NCI-H510A (cell line): Measurements from ENCODE around the gene NNT.
"Not testable (repeated sequence)": the region's sequence is repeated elsewhere in the genome, so short reads cannot be mapped to it uniquely, and the experiment has no call there.

ENCODE experiments used
- DNase-seq: peaks from one replicate; lab custom pipeline; 2025; lab: John Stamatoyannopoulos, UW

Gene NNT

DNA sequence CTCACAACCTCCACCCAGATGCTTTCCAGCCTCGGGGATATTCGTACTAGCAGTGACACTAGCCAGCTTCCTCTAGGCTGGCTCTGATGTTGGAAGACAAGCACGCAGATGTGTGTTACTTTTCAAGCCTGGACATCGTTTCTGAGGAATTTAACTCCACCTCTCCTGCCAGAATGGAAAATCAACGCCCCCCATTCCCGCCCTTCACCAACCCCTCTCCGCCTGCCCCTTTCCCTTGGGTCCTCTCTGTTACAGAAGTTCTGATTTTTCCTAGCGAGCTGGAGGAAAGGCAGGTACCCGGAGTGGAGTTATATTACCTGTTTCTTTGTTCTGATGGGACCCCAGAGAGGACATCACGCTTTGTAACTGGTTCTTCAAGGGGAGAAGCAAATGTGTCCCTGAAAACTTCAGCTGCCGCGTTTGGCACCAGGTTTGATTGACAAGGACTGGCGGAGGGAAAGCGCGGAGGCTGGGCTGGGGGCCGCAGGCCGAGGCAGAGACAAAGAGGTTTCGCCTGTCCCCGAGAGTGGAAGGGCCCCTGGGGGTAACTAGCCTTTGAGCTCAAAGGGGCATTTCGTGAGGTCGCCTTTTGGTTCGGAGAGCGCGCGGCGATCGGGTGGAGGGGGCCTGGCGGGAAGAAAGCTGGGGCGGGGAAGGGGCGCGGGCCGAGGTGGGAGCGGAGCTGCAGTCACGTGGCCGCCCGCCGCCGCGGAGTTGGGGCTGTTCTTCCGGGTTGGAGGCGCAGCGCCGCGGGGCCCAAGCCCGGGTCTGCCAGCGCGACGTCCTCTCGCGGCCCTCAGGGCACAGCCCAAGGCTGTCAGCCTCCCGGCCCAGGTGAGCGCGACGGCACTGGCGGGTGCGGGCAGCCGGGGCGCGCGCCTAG is at the start of gene NNT:
Gene NNT (plus strand): TSS at position 720 of the 883 bp plus-strand sequence. CDS start 6,016 bp downstream, outside the sequence.
- peak; percentile 70 for DNase-seq

DNA sequence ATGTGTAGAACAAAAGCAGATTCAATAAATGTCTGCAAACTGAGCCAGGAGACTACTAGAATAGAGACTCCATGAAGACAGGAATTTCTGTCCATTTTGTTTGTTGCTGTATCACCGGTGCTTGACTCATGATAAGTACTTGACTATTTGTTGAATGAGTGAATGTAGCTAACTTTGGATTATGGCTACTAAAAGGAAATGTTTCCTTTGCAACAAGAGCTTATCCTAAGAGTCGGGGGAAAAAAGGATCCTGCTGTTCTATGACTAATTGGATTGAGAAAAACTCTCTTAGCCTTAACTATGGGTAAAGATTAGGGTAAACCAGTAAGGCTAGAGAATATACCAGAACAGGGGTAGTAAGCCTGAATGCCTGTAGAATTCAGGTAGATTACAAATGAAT is 49.6 kb upstream of the NNT start:
- no peak for DNase-seq

DNA sequence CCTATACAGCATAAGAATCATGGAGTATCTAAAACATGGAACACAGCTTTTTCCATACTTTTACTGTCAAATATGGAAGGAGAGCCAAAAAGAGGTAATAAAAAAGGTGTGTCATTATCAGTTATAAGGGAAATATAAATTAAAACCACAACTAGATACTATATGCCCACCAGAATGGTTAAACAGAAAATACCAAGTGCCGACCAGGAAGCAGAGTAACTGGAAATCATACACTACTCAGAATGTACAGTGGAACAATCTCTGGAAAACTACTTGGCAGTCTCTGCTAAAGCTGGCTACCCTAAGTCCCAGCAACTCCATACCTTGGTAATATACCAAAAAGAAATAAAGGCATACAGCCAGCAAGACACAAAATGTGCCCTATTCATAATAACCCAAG is 48.5 kb upstream of the NNT start:
- DNase-seq: no peak

DNA sequence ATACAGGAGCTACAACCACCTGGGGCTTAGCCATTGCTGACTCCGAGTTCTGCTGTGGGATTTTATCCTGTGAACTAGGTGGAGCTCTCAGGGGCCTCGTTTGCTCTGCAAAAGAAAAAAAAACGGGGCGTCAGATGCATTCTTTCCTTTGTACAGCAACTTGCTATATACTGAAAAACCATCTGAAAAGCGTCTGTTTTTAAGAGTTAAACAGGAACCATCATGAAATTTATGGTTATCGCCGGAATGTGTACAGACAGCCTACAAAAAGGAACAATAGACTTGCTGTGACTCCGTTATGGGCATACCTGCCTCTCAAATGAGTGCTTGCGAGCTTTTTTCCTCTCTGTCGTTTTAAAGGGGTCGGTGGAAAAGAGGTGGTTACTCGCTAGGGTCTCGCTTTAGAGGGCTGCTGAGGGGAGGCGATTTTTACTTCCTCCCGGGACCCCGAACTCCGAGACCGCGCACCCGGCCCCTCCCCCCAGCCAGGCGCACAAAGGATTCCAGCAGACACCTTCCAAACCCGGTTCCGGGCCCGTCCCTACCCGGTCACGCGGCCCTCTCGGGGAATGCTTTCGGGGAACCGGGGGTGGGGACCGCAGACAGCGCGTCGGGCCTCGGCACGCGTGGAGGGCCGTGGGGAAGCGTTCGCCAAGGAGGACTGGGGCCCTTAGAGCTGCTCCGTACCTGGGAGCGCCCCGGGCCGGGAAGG is 46.9 kb upstream of the NNT start:
- peak; percentile 38 for DNase-seq

DNA sequence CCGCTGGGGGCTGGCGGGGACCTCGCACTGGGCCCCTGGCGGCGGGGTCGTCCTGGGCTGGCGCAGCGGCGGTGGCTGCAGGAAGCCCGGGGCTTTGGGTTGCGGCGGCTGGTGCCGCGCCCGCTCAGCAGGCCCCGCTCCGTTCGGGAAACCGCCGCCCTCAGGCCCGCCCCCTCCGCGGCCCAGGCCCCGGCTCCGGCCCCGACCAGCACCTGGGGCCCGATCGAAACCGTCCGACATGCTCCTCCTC is 46.4 kb upstream of the NNT start:
- DNase-seq: not testable (repeated sequence)

DNA sequence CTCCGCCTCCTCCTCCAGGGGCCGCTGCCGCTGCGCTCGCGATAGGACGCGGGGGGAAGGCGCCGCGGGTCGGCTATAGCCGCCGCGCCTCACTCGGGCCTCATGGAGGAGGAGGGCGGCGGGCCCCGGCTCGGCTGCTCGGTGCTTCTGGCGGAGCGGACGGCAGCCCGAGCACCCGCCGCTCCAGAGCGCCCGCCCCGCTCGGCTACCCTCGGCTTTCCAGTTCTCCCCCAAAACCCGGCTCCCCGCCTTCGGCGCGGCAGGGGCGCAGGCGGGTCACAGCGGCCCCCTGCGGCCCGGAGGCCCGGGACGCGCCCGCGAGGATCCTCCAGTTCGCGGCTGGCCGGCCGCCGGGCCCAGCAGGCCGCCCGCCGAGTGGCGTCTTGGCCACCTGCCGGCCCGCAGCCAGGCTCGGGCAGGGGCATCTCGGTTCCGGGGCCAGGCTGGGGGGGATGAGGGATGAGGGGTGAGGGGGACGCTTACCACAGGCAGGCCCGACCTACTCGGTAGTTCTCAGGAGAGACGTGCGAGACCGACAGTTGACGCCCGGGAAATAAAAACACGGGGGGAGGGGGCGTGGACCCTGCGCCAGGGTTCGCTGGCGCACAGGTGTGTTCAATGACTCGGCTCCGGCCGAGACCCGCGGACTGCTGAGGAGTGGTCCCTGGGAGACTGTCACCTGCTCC is 46.0 kb upstream of the NNT start, which contains the start of gene PAIP1:
Gene PAIP1 (minus strand): TSS at position 221 of the 686 bp plus-strand sequence. CDS start 231 bp downstream, outside the sequence.
- DNase-seq: peak; percentile 86

DNA sequence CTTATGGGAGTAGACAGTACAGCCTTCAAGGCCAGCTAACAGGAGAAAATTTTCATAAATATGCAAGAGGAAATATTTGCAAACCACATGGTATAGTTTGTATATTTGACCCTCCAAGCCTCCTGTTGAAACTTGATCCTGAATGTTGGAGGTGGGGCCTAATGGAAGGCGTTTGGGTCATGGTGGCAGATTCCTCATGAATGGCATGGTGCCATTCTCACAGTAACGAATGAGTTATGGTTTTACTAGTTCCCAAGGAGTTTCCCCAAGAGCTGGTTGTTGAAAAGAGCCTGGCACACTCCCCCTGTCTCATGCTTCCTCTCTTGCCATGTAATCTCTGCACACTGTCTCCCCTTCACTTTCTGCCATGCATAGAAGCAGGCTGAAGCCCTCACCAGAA is 42.9 kb upstream of the NNT start:
- peak; percentile 7 for DNase-seq

DNA sequence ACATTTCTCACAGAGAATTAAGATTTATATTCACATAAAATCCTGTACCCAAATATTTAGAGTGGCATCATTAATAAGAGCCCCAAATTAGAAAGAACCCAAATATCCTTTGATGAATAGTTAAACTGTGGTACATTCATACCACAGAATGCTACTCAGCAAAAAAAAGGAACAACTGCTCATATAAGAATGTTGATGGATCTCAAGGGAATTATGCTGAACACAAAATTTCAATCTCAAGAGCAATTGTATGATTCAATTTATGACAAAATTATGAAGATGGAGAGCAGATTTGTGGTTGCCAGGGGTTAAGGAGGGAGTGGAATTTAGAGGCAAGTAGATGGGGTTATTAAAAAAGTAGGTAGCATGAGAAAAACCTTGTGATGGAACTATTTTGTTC is 41.6 kb upstream of the NNT start:
- DNase-seq: no peak

DNA sequence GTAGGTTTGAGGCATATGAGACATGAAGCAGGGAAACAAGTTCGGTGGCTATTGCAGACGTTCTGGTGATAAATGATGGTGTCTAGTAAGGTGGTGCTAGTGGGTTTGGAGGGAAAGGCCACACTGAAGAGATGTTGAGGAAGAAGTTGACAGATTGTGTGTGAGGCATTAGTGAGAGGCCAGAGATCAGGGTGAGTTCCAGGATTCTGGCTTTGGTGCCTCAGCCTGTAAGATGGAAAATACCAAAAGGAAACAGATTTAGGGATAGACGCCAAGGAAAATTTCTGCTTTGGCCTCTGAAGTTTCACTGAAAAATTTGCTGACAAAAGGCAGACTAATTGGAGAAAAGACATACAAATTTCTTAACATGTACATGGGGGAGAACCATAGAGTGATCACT is 39.7 kb upstream of the NNT start:
- no peak for DNase-seq

DNA sequence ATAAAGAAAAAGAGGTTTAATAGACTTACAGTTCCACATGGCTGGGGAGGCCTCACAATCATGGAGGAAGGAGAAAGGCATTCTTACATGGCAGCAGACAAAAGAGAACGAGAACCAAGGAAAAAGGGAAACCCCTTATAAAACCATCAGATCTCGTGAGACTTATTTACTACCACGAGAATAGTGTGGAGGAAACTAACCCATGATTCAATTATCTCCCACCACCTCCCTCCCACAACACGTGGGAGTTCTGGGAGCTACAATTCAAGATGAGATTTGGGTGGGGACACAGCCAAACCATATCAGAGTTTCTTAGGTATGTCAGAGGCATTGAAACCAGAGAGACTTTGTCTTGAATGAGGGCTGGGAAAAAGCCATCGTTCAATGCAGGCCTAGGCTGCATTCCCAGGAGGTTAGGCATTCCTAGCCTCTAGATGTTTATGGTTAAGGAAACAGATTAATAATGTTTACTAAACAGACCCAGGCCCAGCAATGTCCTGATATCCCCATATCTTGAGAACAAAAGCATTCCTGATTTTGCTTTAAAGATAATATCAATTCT is 38.6 kb upstream of the NNT start:
- DNase-seq: no peak

DNA sequence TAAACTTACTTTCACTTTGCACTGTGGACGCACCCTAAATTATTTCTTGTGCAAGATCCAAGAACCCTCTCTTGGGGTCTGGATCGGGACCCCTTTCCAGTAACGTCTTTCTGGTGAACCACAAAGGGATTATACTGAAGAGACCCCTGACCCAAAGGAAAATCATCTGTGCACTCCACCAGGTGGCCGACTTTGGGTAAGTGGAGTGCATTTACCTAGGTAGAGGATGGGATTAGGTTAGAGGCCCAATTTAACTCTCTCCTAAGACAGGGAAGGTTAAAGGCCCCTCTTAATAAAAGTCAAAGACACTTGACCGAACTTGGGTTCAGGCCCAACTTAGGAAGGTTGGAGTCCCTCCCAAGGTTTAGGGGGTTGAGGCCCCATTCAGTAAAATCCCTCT is 37.9 kb upstream of the NNT start:
- no peak for DNase-seq

DNA sequence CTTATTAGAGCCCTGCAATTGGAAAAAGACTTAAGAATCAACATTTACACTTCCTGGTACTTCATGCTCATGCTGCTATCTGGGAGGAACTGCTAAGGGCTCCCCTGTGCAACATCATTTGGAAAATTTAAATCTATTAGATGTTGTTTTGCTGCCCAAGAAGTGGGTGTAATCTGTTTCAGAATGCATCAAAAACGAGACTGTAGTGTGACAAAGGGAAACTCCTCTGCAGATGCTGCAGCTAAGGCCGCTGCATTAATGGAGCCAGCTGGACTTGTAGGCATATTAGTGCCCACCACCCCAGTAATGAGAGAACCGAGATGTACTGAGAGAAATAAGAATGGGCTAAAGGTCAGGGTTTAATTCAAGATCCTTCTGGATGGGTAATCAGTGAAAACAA is 35.0 kb upstream of the NNT start:
- no peak for DNase-seq

DNA sequence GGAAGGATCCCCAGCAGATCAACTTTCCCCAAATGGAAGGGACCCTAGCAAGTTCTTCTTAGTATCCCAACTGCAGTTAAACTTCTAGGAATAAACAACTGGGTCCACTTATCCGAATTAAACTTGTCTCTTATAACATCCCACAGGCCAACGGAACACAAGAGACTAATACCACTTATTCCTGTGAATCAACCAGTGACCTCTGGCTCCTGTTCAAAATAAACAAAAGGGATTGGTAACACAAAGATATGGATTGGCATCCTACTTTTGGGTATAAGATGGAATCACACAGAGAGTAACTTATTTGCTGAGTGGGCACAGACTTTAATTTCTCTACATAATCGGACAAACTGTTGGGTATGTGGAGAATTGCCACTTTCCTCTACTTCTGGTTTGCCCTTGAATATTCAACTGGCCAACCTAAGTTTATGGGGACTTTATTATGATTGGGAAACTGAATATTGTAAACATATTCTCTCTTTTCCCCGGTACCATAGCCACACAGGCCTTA is 33.7 kb upstream of the NNT start:
- no peak for DNase-seq

DNA sequence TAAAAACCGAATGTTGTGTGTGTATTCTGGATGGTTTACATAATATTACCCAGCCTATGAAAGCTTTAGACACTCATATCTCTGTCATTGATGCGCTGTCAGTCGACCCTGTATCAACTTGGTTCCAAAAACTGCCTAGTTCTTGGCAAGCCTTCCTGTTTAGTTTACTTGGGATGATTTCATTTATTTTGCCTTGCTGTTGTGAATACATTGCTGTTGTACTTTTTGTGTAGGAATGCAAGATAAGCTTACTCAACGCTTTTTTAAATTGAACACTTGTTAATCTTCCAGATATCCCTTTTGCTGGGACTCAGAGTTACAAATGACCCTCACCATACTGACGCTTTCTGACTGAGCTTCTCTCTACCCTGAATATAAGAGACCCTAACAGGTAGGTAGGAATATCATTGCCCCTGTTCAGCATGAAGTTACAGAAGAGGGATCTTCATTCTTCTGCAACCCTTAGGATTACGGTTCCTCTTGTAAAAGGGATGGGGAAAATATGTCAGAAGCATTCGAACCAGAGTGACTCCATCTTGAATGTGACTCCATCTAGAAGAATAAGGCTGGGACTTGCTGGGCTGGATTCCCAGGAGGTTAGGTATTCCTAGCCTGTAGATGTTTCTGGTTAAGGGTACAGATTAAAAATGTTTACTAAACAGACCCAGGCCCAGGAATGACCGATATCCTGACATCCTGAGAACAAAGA is 32.4 kb upstream of the NNT start:
- DNase-seq: no peak

DNA sequence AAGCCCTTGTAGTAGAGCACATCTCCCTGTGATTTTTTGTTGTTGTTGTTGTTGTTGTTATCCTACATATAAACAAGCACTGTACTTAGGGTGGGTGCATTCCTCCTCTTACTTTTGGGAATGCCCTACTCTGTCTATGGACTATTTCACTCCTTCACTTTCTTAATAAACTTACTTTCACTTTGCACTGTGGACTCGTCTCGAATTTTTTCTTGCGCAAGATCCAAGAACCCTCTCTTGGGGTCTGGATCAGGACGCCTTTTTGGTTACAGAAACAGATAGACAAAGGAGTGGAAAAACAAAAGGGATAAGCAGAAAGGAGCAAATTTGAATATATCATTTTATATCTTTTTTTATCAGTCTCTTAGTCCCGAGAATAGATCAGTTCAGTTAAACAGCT is 31.7 kb upstream of the NNT start:
- DNase-seq: no peak

DNA sequence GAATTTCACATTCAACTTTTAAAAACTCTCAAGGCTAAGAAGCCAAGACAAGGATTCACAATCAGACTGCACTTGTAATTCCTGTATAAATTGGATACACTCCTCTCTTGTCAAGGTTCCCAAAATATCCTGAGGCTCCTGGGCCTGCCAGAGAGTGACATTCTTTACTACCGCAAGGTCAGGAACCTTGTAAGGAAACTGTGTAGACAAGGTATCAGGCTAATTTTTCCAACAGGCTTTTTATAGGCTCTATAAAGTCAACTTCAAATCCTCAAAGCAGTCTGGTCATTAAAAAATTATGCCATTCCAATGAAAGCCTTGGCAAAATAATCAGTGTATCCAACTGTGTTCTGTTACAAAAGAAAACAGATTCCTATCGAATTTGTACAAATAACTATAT is 30.6 kb upstream of the NNT start:
- DNase-seq: no peak

DNA sequence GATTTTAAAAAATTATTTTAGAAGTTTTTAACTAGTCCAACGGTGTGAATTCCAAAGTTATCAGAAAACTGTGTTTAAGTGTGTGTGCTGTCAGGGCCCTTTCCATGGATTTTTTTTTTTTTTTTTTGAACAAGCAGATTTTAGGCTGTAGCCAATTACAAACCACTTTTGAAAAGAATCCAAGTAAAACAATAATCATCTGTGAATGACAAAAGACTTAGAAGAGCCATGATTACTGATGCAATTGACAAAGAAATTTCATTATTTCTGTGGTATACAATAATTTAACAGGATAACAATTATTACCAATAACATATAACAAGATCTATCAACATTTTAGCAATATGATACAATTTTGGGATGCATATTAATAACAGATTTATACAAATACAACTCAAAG is 29.9 kb upstream of the NNT start:
- no peak for DNase-seq

DNA sequence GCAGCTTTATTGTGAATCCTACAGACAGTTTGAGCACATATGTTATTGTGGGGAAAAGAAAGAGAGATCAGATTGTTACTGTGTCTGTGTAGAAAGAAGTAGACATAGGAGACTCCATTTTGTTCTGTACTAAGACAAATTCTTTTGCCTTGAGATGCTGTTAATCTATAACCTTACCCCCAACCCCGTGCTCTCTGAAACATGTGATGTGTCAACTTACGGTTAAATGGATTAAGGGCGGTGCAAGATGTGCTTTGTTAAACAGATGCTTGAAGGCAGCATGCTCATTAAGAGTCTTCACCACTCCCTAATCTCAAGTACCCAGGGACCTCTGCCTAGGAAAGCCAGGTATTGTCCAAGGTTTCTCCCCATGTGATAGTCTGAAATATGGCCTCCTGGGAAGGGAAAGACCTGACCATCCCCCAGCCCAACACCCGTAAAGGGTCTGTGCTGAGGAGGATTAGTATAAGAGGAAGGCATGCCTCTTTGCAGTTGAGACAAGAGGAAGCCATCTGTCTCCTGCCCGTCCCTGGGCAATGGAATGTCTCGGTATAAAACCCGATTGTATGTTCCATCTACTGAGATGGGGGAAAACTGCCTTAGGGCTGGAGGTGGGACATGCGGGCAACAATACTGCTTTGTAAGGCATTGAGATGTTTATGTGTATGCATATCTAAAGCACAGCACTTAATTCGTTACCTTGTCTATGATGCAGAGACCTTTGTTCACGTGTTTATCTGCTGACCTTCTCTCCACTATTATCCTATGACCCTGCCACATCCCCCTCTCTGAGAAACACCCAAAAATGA is 22.4 kb upstream of the NNT start:
- DNase-seq: not testable (repeated sequence)

DNA sequence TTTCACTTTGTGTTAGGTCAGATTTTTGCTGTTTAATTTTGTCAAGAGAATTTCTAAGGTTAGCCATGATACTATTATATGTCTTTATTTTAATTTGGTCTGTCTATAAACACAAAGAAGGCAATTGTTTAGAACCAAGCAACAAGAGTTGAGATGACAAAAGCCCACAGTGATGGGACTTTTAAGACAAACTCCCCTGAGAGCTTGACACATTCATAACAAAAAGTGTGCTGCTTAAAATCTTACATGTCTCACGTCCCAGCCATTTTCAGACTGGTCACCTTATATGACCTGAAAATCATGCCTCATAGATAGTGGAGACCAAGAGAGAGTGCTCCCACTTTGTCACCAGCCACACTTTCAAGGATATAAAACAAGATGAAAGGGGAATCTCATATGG is 21.6 kb upstream of the NNT start:
- DNase-seq: no peak

DNA sequence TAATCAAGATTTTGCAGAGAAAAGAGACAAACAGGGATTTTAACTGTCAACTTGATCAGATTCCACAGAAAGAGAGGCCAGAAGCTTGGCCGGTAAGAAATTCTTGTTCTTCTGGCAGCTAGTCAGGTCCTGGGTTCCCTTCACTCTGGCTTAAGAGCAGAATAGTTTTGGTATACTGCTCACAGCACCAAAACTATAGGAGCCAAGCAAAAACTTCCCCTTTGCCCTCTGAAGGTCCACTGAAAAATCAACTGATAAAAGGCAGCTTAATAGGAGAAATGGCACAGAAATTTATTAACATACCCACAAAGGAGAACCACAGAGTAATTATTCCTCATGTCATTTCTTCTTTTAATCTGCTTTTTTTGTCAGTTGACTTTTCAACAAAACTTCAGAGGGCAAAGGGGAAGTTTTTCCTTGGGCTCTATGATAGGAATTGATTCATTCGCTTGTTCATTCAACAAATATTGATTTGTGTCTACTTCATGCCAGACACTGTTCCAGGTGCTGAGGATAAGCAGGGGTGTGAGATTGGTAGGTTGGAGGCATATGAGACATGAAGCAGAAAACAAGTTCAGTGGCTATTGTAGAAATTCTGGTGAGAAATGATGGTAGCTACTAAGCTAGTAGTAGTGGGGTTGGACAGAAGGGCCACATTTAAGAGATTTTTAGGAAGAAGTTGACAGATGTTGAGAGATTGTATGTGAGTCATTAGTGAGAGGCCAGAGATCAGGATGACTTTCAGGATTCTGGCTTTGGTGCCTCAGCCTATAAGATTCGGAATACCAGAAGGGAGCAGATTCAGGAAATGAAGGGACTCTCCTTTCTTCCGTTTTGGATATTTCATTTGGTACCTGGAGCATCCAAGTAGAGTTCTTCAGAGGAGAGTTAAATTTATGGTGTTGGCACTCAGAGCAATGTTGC is 20.6 kb upstream of the NNT start:
- DNase-seq: no peak
